Esophagus muscularis mucosa (tissue), 4 donors: ENCODE measurements around the gene MAML1. TPM values are rescaled to one million over a fixed set of nuclear protein-coding genes. Genes with fewer than 3 reads are reported as not detected.

ENCODE experiments used
- DNase-seq: peaks from one replicate; pipeline ENCODE4 v3.0.0-alpha.2; 2017; ENCODE audit errors: extremely low spot score
- H3K27ac ChIP-seq, 4 donors: fragments of 200-600 bp; sonication (generic); replicated peaks in 1 of 4; 1 replicate in 3 of 4; 2 replicates in 1 of 4; pipeline ENCODE4 v1.5.1; 2016 to 2019; ENCODE audit warnings: mild to moderate bottlenecking in 1 of 4
- H3K27me3 ChIP-seq, 4 donors: fragments of 200-600 bp; sonication (generic); one replicate each; pipeline versions ENCODE4 v1.5.1 to v1.6.0; 2016 to 2019
- H3K36me3 ChIP-seq, 4 donors: fragments of 200-600 bp; sonication (generic); one replicate each; pipeline ENCODE4 v1.5.1; 2016 to 2019
- H3K4me1 ChIP-seq, 4 donors: fragments of 200-600 bp; sonication (generic); one replicate each; pipeline ENCODE4 v1.5.1; 2016 to 2019
- H3K4me3 ChIP-seq, 4 donors: fragments of 200-600 bp; sonication (generic); 1 replicate in 2 of 4; 2 replicates in 2 of 4; pipeline ENCODE4 v1.5.1; 2016 to 2019; ENCODE audit warnings: mild to moderate bottlenecking in 4 of 4, moderate library complexity in 1 of 4
- H3K9me3 ChIP-seq, 4 donors: fragments of 200-600 bp; sonication (generic); 1 replicate in 3 of 4; 2 replicates in 1 of 4; pipeline ENCODE4 v1.5.1; 2016 to 2019
- EP300 ChIP-seq: sonication (generic); formaldehyde crosslinking; IDR thresholded peaks from one replicate; pipeline ENCODE4 v1.6.1; 2017; ENCODE audit warnings: antibody characterized with exemption
- POLR2A ChIP-seq: fragments of 450-650 bp; IDR thresholded peaks from one replicate; pipeline ENCODE4 v1.6.1; 2017; ENCODE audit warnings: antibody characterized with exemption, moderate library complexity, mild to moderate bottlenecking, low read depth
- POLR2AphosphoS5 ChIP-seq, 2 donors: sonication (generic); formaldehyde crosslinking; IDR thresholded peaks; one replicate each; pipeline ENCODE4 v1.6.1; 2017; ENCODE audit warnings: antibody characterized with exemption in 2 of 2
- WGBS: methylation state at CpG from one replicate; pipeline ENCODE4 v1.1.5; 2018; 5-methylcytosine and 5-hydroxymethylcytosine counted together
- intact Hi-C: fragments of 100-400 bp; cut with DNase I; formaldehyde crosslinking; loops from one replicate; pipeline ENCODE4 v1.15.1; 2023
- total RNA-seq, 4 donors: library from RNA; depleted of rRNA; stranded (reverse); fragments of >200 nt; gene quantifications; one replicate each; pipeline versions ENCODE4 v1.1.0 to v1.2.1, GENCODE V29; 2016
- TF ChIP-seq, protein P1 (sequence below), 3 experiments: fragments of 200-600 bp in 2 of 3; fragments of 450-650 bp in 1 of 3; sonication (generic) in 2 of 3; IDR thresholded peaks; one replicate each; pipeline ENCODE4 v1.5.1; 2017 to 2019; ENCODE audit warnings: antibody characterized with exemption in 3 of 3, mild to moderate bottlenecking in 2 of 3, moderate library complexity in 1 of 3

Gene MAML1
- total RNA-seq, 4 donors from 2014 or later: 21.4 to 60.9 (median 36.4) TPM

DNA sequence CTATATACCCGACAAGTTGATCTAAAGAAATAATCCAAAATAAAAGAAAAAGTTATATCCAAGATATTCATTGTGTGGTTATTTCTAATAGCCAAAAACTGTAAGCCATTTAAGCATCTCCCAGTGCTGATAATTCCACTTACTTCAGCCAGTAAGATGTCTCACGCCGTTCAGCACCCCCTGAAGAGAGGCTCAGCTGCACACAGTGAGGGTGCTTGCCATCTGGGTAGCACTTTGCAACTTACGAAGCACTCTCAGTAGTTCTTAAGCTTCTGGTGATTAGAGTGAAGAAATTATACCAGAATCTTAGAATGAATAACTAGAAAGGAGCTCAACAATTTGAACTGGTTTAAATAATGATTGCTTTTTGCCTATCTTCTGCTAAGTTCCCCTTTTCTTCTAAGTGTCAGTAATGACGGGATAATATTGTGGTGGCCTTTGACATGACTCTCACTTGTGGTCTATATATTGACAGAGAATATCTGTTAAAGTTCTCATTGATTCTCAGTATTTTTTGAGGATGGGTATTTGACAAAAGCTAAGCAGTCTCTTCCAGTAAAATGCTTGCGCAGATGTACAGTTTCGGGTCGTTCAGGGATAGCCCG lies 35.0 kb downstream of the MAML1 start:
- H3K4me1 ChIP-seq: peaks cover 49 to 66% (median 58%) of the 10 kb centered on the region in 4 donors
- no peak for DNase-seq
- H3K36me3 ChIP-seq: peaks cover 40 to 73% (median 65%) of the 10 kb centered on the region in 4 donors
- H3K9me3 ChIP-seq: no peaks in the 10 kb centered on the region
- 88% methylated on average over 9 of the region's 9 CpGs for WGBS
- TF ChIP-seq EP300 (no peak), POLR2A (no peak), POLR2AphosphoS5 (IDR thresholded peaks at IDR 0.05) (no peak)
- TF ChIP-seq, protein P1, sequence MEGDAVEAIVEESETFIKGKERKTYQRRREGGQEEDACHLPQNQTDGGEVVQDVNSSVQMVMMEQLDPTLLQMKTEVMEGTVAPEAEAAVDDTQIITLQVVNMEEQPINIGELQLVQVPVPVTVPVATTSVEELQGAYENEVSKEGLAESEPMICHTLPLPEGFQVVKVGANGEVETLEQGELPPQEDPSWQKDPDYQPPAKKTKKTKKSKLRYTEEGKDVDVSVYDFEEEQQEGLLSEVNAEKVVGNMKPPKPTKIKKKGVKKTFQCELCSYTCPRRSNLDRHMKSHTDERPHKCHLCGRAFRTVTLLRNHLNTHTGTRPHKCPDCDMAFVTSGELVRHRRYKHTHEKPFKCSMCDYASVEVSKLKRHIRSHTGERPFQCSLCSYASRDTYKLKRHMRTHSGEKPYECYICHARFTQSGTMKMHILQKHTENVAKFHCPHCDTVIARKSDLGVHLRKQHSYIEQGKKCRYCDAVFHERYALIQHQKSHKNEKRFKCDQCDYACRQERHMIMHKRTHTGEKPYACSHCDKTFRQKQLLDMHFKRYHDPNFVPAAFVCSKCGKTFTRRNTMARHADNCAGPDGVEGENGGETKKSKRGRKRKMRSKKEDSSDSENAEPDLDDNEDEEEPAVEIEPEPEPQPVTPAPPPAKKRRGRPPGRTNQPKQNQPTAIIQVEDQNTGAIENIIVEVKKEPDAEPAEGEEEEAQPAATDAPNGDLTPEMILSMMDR (IDR thresholded peaks at IDR 0.05): no peak
- H3K27ac ChIP-seq: no peak overlapping the region
- H3K27me3 ChIP-seq: no peaks in the 10 kb centered on the region
- intact Hi-C loops: loop anchor here (10.0 kb wide), 1 partner anchor 137 kb away; the partner anchor contains the start of gene TBC1D9B
- no peak overlapping the region for H3K4me3 ChIP-seq

DNA sequence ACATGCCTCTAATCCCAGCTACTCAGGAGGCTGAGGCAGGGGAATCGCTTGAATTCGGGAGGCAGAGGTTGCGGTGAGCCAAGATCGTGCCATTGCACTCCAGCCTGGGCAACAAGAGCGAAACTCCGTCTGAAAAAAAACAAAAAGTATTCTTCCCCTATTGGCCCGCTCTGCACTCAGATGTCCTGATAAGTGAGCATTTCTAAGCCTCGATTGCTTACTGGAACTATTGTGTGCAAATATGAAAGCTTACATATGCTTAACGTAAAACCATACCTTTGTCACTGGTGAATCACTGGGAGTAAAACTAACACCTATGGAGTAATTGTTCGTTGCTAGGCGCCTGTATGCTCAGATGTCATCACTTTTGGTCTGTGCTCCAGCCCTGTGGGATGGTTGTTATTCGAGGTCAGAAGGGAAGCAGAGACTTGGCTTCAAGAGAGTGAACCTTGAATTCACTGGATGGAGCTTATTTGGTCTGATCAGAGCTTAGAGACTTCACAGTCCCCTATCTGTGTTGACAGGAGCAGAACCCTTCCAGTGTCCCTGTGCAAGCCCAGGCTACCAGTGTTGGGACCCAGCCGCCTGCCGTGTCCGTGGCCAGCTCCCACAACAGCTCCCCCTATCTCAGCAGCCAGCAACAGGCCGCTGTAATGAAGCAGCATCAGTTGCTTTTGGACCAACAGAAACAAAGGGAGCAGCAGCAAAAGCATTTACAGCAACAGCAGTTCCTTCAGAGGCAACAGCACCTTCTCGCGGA lies 35.9 kb downstream of the MAML1 start:
- Histone ChIP-seq H3K9me3 (no peaks in the 10 kb centered on the region), H3K4me3 (no peak overlapping the region), H3K27me3 (no peaks in the 10 kb centered on the region), H3K36me3 (peaks cover 49 to 82% (median 75%) of the 10 kb centered on the region in 4 donors), H3K4me1 (peaks cover 40 to 57% (median 49%) of the 10 kb centered on the region in 4 donors), H3K27ac (no peak overlapping the region)
- no peak for TF ChIP-seq POLR2AphosphoS5 (IDR thresholded peaks at IDR 0.05)
- TF ChIP-seq, protein P1 (IDR thresholded peaks at IDR 0.05): no peak
- WGBS: 78% methylated on average over 18 of the region's 18 CpGs
- DNase-seq: no peak
- intact Hi-C loops: loop anchor here (10.0 kb wide), 1 partner anchor 136 kb away; the partner anchor contains the start of gene TBC1D9B

DNA sequence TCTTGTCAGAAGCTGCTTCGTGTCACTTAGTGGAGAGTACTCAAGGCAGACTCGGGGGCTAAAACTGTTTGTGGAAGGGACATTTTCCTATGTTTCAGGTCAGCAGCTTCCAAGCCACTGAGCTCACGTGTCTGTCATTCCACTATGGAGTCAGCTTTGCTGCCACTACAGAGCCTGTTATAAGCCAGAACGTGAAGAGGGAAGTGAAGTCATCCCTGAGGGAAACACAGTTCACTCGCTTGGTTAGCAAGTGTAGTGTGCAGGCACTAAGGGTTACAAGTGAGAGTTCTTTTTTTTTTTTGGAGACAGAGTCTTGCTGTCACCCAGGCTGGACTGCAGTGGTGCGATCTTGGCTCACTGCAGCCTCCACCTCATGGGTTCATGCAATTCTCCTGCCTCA lies 36.6 kb downstream of the MAML1 start:
- H3K4me3 ChIP-seq: no peak overlapping the region
- DNase-seq: no peak
- no peaks in the 10 kb centered on the region for H3K27me3 ChIP-seq
- TF ChIP-seq POLR2A: no peak
- TF ChIP-seq POLR2AphosphoS5 (IDR thresholded peaks at IDR 0.05): no peak
- TF ChIP-seq, protein P1 (IDR thresholded peaks at IDR 0.05): no peak
- TF ChIP-seq EP300: no peak
- no peak overlapping the region for H3K27ac ChIP-seq
- intact Hi-C loops: loop anchor here (10.0 kb wide), 1 partner anchor 136 kb away; the partner anchor contains the start of gene TBC1D9B
- peaks cover 57 to 89% (median 82%) of the 10 kb centered on the region in 4 donors for H3K36me3 ChIP-seq
- WGBS: 72% methylated on average over 5 of the region's 6 CpGs
- H3K9me3 ChIP-seq: no peaks in the 10 kb centered on the region
- H3K4me1 ChIP-seq: peaks cover 33 to 49% (median 41%) of the 10 kb centered on the region in 4 donors

DNA sequence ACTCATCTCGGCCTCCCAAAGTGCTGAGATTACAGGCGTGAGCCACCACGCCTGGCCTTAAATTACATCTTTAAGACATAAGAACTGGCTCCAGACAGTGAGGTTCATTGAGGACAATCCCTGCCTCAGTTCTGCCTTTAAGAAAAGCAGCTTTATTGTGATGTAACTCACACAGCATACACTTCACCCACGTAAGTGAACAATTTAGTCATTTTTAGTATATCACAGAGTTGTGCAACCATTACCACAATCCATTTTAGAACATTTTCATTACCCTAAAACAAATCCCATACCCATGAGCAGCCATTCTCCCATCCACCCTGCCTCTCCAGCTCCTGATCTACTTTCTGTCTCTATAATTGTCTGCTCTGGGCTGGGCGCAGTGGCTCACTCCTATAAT lies 37.2 kb downstream of the MAML1 start:
- H3K36me3 ChIP-seq: peaks cover 62 to 95% (median 87%) of the 10 kb centered on the region in 4 donors
- no peak overlapping the region for H3K27ac ChIP-seq
- WGBS: 92% methylated on average over 5 of the region's 5 CpGs
- peaks cover 27 to 44% (median 36%) of the 10 kb centered on the region in 4 donors for H3K4me1 ChIP-seq
- no peaks in the 10 kb centered on the region for H3K9me3 ChIP-seq
- intact Hi-C loops: loop anchor here (10.0 kb wide), 1 partner anchor 135 kb away; the partner anchor contains the start of gene TBC1D9B
- H3K4me3 ChIP-seq: no peak overlapping the region
- no peak for TF ChIP-seq POLR2AphosphoS5 (IDR thresholded peaks at IDR 0.05)
- TF ChIP-seq EP300: no peak
- TF ChIP-seq, protein P1 (IDR thresholded peaks at IDR 0.05): no peak
- TF ChIP-seq POLR2A: no peak
- DNase-seq: no peak
- H3K27me3 ChIP-seq: no peaks in the 10 kb centered on the region
